K562 (cell line): ENCODE measurements around the gene LIN7A. TPM values are rescaled to one million over a fixed set of nuclear protein-coding genes. Genes with fewer than 3 reads are reported as not detected.

Source experiments
- ATAC-seq: fragments of 200-7000 bp; cut with Tn5 transposase; 3 replicates; pipeline ENCODE4 v1.9.1; 2020; ENCODE audit warnings: moderate library complexity
- BruUV-seq: library from RNA; stranded (reverse); fragments of 400-500 nt; replicated peaks from 2 replicates; lab custom pipeline; 2021; lab: Mats Ljungman, UMichigan
- CTCF ChIA-PET: fragments of 300-600 bp; formaldehyde crosslinking; extraction: SDS; loops from one replicate; lab custom pipeline; 2021; ENCODE audit warnings: low intra/inter-chr PET ratio; lab: Yijun Ruan, JAX
- POLR2A ChIA-PET: fragments of 300-600, 350-650 bp; sonication (Branson Sonifier 250); formaldehyde crosslinking; extraction: SDS; loops from one replicate; lab custom pipeline; 2021; ENCODE audit warnings: antibody characterized with exemption, inconsistent platforms; lab: Yijun Ruan, JAX
- DNase-seq, 4 experiments: peaks; one replicate each; pipeline versions ENCODE4 v3.0.0 to v3.0.0-alpha.2; 2011 to 2018; ENCODE audit warnings: low spot score in 3 of 4, mixed read lengths in 3 of 4; ENCODE audit errors: extremely low read depth in 1 of 4
- FAIRE-seq: peaks from 2 replicates; lab custom pipeline; 2011; peaks lifted over from hg19 to GRCh38; lab: Jason Lieb, UNC
- H2AFZ ChIP-seq: 2 replicates; pipeline ENCODE4 v1.6.0; 2011; ENCODE audit warnings: low read depth, low read length, control low read depth, inconsistent platforms
- H3K27ac ChIP-seq: fragments of 200-600 bp; 3 replicates; pipeline ENCODE4 v1.8.0; 2011; ENCODE audit warnings: low read depth, mild to moderate bottlenecking, control low read depth, inconsistent platforms, low read length, moderate library complexity, mixed read lengths; ENCODE audit errors: extremely low read depth
- H3K27me3 ChIP-seq, 2 experiments: fragments of 300-600 bp in 1 of 2; 2 replicates in 1 of 2; 3 replicates in 1 of 2; pipeline versions ENCODE4 v1.6.0 to v1.8.0; 2011; ENCODE audit warnings: inconsistent platforms in 2 of 2, low read length in 2 of 2, mild to moderate bottlenecking in 1 of 2, mixed read lengths in 1 of 2, moderate library complexity in 1 of 2; ENCODE audit not compliant: control insufficient read depth in 2 of 2, insufficient read depth in 2 of 2
- H3K36me3 ChIP-seq: fragments of 300-600 bp; 3 replicates; pipeline ENCODE4 v1.8.0; 2011; ENCODE audit warnings: mild to moderate bottlenecking, low read length, inconsistent platforms; ENCODE audit not compliant: control insufficient read depth, insufficient read depth
- H3K4me1 ChIP-seq, 2 experiments: fragments of 200-600 bp in 1 of 2; replicated peaks in 1 of 2; 2 replicates in 1 of 2; 3 replicates in 1 of 2; pipeline versions ENCODE4 v1.5.1 to v1.8.0; 2011; ENCODE audit warnings: inconsistent platforms in 2 of 2, low read length in 2 of 2, mild to moderate bottlenecking in 1 of 2, mixed read lengths in 1 of 2, moderate library complexity in 1 of 2; ENCODE audit not compliant: control insufficient read depth in 2 of 2, insufficient read depth in 2 of 2
- H3K4me2 ChIP-seq: 2 replicates; pipeline ENCODE4 v1.6.1; 2011; ENCODE audit warnings: low read length, control low read depth, inconsistent platforms, mixed read lengths; ENCODE audit not compliant: insufficient read depth
- H3K4me3 ChIP-seq: fragments of 200-600 bp; sonication (generic), shearing (Covaris generic); 2 replicates; pipeline ENCODE4 v1.5.1; 2016; ENCODE audit warnings: control low read depth, inconsistent platforms
- H3K79me2 ChIP-seq: fragments of 200-600 bp; 3 replicates; pipeline ENCODE4 v1.8.0; 2011; ENCODE audit warnings: low read length, inconsistent platforms; ENCODE audit not compliant: control insufficient read depth, insufficient read depth
- H3K9ac ChIP-seq, 2 experiments: 2 replicates each; pipeline versions ENCODE4 v1.6.0 to v1.6.1; 2011; ENCODE audit warnings: low read depth in 2 of 2, low read length in 2 of 2, control low read depth in 1 of 2, inconsistent platforms in 1 of 2, mild to moderate bottlenecking in 1 of 2, mixed read lengths in 1 of 2; ENCODE audit not compliant: insufficient read depth in 1 of 2
- H3K9me1 ChIP-seq: one replicate; pipeline ENCODE4 v1.6.0; 2011; ENCODE audit warnings: inconsistent platforms, mild to moderate bottlenecking, low read length, moderate library complexity; ENCODE audit not compliant: control insufficient read depth, insufficient read depth
- H3K9me3 ChIP-seq: replicated peaks from 2 replicates; pipeline ENCODE4 v1.5.1; 2011; ENCODE audit warnings: low read depth, low read length, inconsistent platforms; ENCODE audit not compliant: control insufficient read depth, insufficient read depth
- H4K20me1 ChIP-seq: replicated peaks from 2 replicates; pipeline ENCODE4 v1.6.1; 2011; ENCODE audit warnings: low read length, inconsistent platforms, mixed read lengths; ENCODE audit not compliant: control insufficient read depth, insufficient read depth
- ELK3 ChIP-seq: fragments of 450-650 bp; formaldehyde crosslinking; IDR thresholded peaks from 2 replicates; pipeline ENCODE4 v1.4.0; 2020; ENCODE audit warnings: mild to moderate bottlenecking
- FOXJ3 ChIP-seq: sonication (generic); formaldehyde crosslinking; IDR thresholded peaks from 2 replicates; pipeline ENCODE4 v1.4.0; 2020; ENCODE audit warnings: mild to moderate bottlenecking, missing genetic modification reagents
- ID3 ChIP-seq, 2 experiments: fragments of 250-450 bp in 1 of 2; fragments of 450-650 bp in 1 of 2; sonication (Bioruptor Pico) in 1 of 2; IDR thresholded peaks; 2 replicates each; pipeline versions ENCODE4 v1.6.1 to v1.8.0; 2016 to 2021; ENCODE audit warnings: mild to moderate bottlenecking in 2 of 2, moderate library complexity in 2 of 2, missing compliant biosample characterization in 1 of 2, missing genetic modification characterization in 1 of 2
- KLF1 ChIP-seq: fragments of 450-650 bp; IDR thresholded peaks from 2 replicates; pipeline ENCODE4 v1.6.1; 2016; ENCODE audit warnings: missing genetic modification characterization, missing compliant biosample characterization
- MCM5 ChIP-seq: fragments of 450-650 bp; IDR thresholded peaks from 2 replicates; pipeline ENCODE4 v1.6.1; 2016; ENCODE audit warnings: low read depth
- PCBP1 ChIP-seq: fragments of 200-400 bp; formaldehyde crosslinking; IDR thresholded peaks from 2 replicates; pipeline ENCODE4 v1.6.1; 2018; ENCODE audit warnings: mild to moderate bottlenecking, low read depth, low read length; ENCODE audit not compliant: poor library complexity, severe bottlenecking
- SMARCB1 ChIP-seq: IDR thresholded peaks from 2 replicates; pipeline ENCODE4 v1.6.1; 2011; ENCODE audit warnings: improper control_type of control experiment, low read depth; ENCODE audit not compliant: insufficient read length
- SMARCE1 ChIP-seq: fragments of 450-650 bp; IDR thresholded peaks from 2 replicates; pipeline ENCODE4 v1.7.1; 2016; ENCODE audit warnings: mild to moderate bottlenecking
- TRIM24 ChIP-seq, 2 experiments: fragments of 450-650 bp; IDR thresholded peaks; 2 replicates each; pipeline ENCODE4 v1.6.1; 2016
- ZBTB8A ChIP-seq: fragments of 450-650 bp; IDR thresholded peaks from 2 replicates; pipeline ENCODE4 v1.6.1; 2018; ENCODE audit warnings: mild to moderate bottlenecking, moderate library complexity; ENCODE audit not compliant: partially characterized antibody
- ZC3H11A ChIP-seq: IDR thresholded peaks from 2 replicates; pipeline ENCODE4 v1.6.1; 2012; ENCODE audit warnings: low read depth, low read length, improper control_type of control experiment
- ZNF407 ChIP-seq: fragments of 450-650 bp; IDR thresholded peaks from 2 replicates; pipeline ENCODE4 v1.6.1; 2016; ENCODE audit warnings: low read depth
- WGBS: fragments of 100-300 bp; shearing (Covaris generic); methylation state at CpG from one replicate; pipeline ENCODE4 v1.1.6; 2016; ENCODE audit warnings: low coverage, mixed read lengths; ENCODE audit not compliant: insufficient coverage; ENCODE audit errors: missing lambda C conversion rate; 5-methylcytosine and 5-hydroxymethylcytosine counted together
- in situ Hi-C: fragments of 300-500 bp; cut with MboI; formaldehyde crosslinking; loops from 4 replicates; pipeline ENCODE4 v1.15.0; 2018; ENCODE audit warnings: inconsistent platforms, mixed read lengths
- intact Hi-C: fragments of 100-400 bp; cut with micrococcal nuclease; formaldehyde crosslinking; loops from 2 replicates; pipeline ENCODE4 v1.14.2; 2022
- polyA plus RNA-seq, 8 experiments: library from polyadenylated mRNA; depleted of rRNA in 4 of 8; stranded (reverse) in 5 of 8; unstranded in 3 of 8; fragments of >200 nt; fragmentation: Nextera tagmentation in 2 of 8; fragmentation: Illumina TruSeq in 1 of 8; extraction: Ambion mirVana in 2 of 8; extraction: Trizol in 1 of 8; gene quantifications; 2 replicates each; pipeline versions ENCODE4 v1.2.1 to v1.2.3, GENCODE V29; 2011 to 2014; ENCODE audit warnings: inconsistent platforms in 1 of 8, missing spikeins in 1 of 8
- total RNA-seq, 7 experiments: library from RNA; depleted of rRNA in 6 of 7; stranded (reverse); fragments of >200 nt in 6 of 7; fragmentation: Illumina TruSeq in 2 of 7; extraction: Trizol in 2 of 7; gene quantifications; 2 replicates each; pipeline versions ENCODE4 v1.2.1 to v1.2.3, GENCODE V29; 2011 to 2021; ENCODE audit warnings: low replicate concordance in 1 of 7

The LIN7A gene
- total and polyA plus RNA-seq, 9 of the 15 experiments (the other 6 are each of a cell fraction or from before 2014, with no cell fraction given) = not detected

GRCh38 chr12:80810874-80811273 lies 126.9 kb downstream of the LIN7A start (continued):
- TF ChIP-seq ZBTB8A = no peak
- TF ChIP-seq KLF1 = no peak
- no peak for TF ChIP-seq TRIM24 (IDR thresholded peaks at IDR 0.05)
- no peak for TF ChIP-seq MCM5
- no peak for TF ChIP-seq ZC3H11A
- no peak for TF ChIP-seq ELK3 (CRISPR knock-in tag)
- no peak for TF ChIP-seq SMARCE1
- TF ChIP-seq ID3 (CRISPR knock-in tag; IDR thresholded peaks at IDR 0.05) = no peak
- TF ChIP-seq ID3 (tag; IDR thresholded peaks at IDR 0.05) = no peak

- DNase-seq = no peak
- no peak overlapping the region for H3K4me3 ChIP-seq
- no peaks in the 10 kb centered on the region for H3K36me3 ChIP-seq
- FAIRE-seq = no peak
- no peaks in the 10 kb centered on the region for H3K27me3 ChIP-seq
- no peak overlapping the region for H2AFZ ChIP-seq
- no peak overlapping the region for H3K4me2 ChIP-seq
- WGBS = 2% methylated on average over 4 of the region's 4 CpGs
- H3K9me3 ChIP-seq = no peaks in the 10 kb centered on the region
- intact Hi-C loops (no loop called here), in situ Hi-C loops (no loop called here)
- no peaks in the 10 kb centered on the region for H4K20me1 ChIP-seq
- H3K9me1 ChIP-seq = no peaks in the 10 kb centered on the region
- ChIA-PET POLR2A (no interaction called here), CTCF (no interaction called here)
- H3K4me1 ChIP-seq = no peaks in the 10 kb centered on the region
- no TSS peak for BruUV-seq
- no peaks in the 10 kb centered on the region for H3K79me2 ChIP-seq
- H3K9ac ChIP-seq = no peak overlapping the region
- no peak for ATAC-seq
- H3K27ac ChIP-seq = no peak overlapping the region
- TF ChIP-seq SMARCB1 (no peak), ZNF407 (no peak), FOXJ3 (CRISPR knock-in tag) (no peak), PCBP1 (no peak)
Observed at GRCh38 chr12:80807640-80808288, 130.0 kb downstream of the LIN7A start.
